GM21423 (cell line): ENCODE data around the gene MLX.
"Not testable (repeated sequence)": the region's sequence is repeated elsewhere in the genome, so short reads cannot be mapped to it uniquely, and the experiment has no call there.

ENCODE experiments used
- ATAC-seq: cut with Tn5 transposase; IDR thresholded peaks from one replicate; pipeline ENCODE4 v1.9.1; 2021; ENCODE audit warnings: mild to moderate bottlenecking, moderate library complexity; ENCODE audit not compliant: unreplicated experiment

MLX gene

GRCh38 chr17:42554250-42555121 is 12.4 kb upstream of the MLX start:
- peak; percentile 88 for ATAC-seq

- no peak for ATAC-seq
Observed at GRCh38 chr17:42555122-42555622, 11.7 kb upstream of the MLX start.

- ATAC-seq = not testable (repeated sequence)
Observed at GRCh38 chr17:42555961-42556617, 10.8 kb upstream of the MLX start.

- no peak for ATAC-seq
Observed at GRCh38 chr17:42559075-42559474, 7.8 kb upstream of the MLX start.

GRCh38 chr17:42560246-42560645 is 6.7 kb upstream of the MLX start:
- no peak for ATAC-seq

- no peak for ATAC-seq
Observed at GRCh38 chr17:42561897-42562387, 5.0 kb upstream of the MLX start, which contains the start of gene COASY. Gene COASY, plus strand, starts transcription at chr17:42562148. Its CDS starts 475 bp downstream, at chr17:42562623.

GRCh38 chr17:42562388-42563142 is 4.3 kb upstream of the MLX start:
- ATAC-seq = no peak

- ATAC-seq = no peak
Observed at GRCh38 chr17:42563143-42563509, 3.8 kb upstream of the MLX start.

GRCh38 chr17:42563543-42563942 is 3.4 kb upstream of the MLX start:
- no peak for ATAC-seq

- no peak for ATAC-seq
Observed at GRCh38 chr17:42563950-42564349, 3.0 kb upstream of the MLX start.

- no peak for ATAC-seq
Observed at GRCh38 chr17:42564815-42565522, 1.9 kb upstream of the MLX start.

GRCh38 chr17:42565523-42566214 is 1.2 kb upstream of the MLX start:
- no peak for ATAC-seq

GRCh38 chr17:42566215-42566882 is 551 bp upstream of the MLX start:
- no peak for ATAC-seq

GRCh38 chr17:42568341-42569111 is 1.6 kb downstream of the MLX start:
- ATAC-seq = no peak

GRCh38 chr17:42571435-42572225 is 4.7 kb downstream of the MLX start:
- no peak for ATAC-seq

GRCh38 chr17:42573095-42573494 is 6.2 kb downstream of the MLX start:
- ATAC-seq = no peak

GRCh38 chr17:42574463-42574862 is 7.6 kb downstream of the MLX start:
- ATAC-seq = no peak

- ATAC-seq = no peak
Observed at GRCh38 chr17:42577140-42577531, 10.2 kb downstream of the MLX start.
